ENCODE measurements around the gene TSPEAR.
"Not testable (repeated sequence)": the region's sequence is repeated elsewhere in the genome, so short reads cannot be mapped to it uniquely, and the experiment has no call there.

Gene TSPEAR

DNA sequence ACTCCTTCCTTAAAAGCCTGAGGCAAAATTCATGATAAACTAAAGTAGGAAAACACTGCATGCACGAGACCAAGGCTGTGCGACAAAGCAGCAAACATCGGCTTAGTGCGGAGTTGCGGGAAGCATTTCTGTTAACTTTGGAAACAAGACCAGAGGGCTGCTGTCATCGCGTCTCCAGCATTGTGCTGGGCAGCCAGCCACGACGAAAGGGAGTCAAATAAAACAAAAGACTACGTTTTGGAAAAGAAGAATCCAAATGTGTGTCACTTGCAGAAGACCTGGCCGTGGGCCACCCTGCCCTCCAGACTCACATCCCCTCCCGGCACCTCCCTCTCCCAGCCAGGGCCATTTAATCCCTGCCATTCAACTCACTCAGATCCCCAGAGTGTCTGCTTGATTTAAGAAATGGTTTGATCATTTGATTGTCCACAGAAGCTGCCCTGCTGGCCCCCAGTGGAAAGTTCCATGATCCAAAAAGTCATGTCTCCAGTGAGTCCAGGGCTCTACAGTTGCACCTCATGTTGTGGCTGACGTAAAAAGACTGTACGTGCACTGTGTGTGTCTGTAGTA is 67.5 kb downstream of the TSPEAR start:
- H3K4me3 ChIP-seq (ENCODE audit: low read length) = no peak overlapping the region
- DNase-seq (ENCODE audit: low read depth) = no peak
- TF ChIP-seq, protein P1, sequence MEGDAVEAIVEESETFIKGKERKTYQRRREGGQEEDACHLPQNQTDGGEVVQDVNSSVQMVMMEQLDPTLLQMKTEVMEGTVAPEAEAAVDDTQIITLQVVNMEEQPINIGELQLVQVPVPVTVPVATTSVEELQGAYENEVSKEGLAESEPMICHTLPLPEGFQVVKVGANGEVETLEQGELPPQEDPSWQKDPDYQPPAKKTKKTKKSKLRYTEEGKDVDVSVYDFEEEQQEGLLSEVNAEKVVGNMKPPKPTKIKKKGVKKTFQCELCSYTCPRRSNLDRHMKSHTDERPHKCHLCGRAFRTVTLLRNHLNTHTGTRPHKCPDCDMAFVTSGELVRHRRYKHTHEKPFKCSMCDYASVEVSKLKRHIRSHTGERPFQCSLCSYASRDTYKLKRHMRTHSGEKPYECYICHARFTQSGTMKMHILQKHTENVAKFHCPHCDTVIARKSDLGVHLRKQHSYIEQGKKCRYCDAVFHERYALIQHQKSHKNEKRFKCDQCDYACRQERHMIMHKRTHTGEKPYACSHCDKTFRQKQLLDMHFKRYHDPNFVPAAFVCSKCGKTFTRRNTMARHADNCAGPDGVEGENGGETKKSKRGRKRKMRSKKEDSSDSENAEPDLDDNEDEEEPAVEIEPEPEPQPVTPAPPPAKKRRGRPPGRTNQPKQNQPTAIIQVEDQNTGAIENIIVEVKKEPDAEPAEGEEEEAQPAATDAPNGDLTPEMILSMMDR (IDR thresholded peaks at IDR 0.05; ENCODE audit: insufficient read depth, low read depth, low read length, missing control alignments) = no peak

DNA sequence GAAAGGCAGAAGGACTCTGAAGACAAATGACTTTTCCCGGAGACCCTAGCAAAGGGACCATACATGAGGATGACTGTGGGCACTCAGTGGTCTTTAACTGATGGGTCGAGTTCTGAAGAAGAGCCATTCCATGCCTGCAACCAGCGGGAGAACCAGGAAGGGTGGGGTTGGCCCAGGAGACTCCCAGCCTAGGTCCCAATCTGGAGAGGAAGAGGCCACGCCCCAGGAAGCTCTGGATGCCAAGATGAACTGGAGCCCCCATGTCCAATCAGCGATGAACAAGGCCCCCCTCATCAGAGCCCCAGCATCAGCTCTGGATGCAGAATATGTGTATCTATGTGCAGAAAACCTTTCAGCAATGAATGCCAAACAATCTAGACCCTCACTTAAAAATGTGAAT is 70.6 kb downstream of the TSPEAR start:
- TF ChIP-seq, protein P1 (IDR thresholded peaks at IDR 0.05; ENCODE audit: insufficient read depth, low read depth, low read length, missing control alignments) = no peak
- H3K4me3 ChIP-seq (ENCODE audit: low read length) = no peak overlapping the region
- no peak for DNase-seq (ENCODE audit: low read depth)

DNA sequence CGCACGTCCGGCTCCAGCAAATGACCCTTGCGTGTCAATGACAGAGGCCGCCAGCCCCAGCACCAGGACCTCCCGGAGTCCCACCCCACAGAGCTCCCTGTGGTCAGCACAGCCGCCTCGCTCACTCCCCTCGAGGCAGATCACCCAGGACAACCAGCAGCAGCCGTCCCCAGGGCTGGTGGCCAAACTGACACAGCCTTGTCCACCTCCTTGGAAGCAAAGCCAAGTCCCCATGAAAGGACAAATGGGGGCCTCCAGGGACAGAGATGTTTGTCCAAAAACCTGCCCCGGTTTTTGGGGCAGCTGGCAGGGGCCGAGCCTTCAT is 72.1 kb downstream of the TSPEAR start:
- H3K4me3 ChIP-seq (ENCODE audit: low read length) = no peak overlapping the region
- TF ChIP-seq, protein P1 (IDR thresholded peaks at IDR 0.05; ENCODE audit: insufficient read depth, low read depth, low read length, missing control alignments) = no peak
- no peak for DNase-seq (ENCODE audit: low read depth)

DNA sequence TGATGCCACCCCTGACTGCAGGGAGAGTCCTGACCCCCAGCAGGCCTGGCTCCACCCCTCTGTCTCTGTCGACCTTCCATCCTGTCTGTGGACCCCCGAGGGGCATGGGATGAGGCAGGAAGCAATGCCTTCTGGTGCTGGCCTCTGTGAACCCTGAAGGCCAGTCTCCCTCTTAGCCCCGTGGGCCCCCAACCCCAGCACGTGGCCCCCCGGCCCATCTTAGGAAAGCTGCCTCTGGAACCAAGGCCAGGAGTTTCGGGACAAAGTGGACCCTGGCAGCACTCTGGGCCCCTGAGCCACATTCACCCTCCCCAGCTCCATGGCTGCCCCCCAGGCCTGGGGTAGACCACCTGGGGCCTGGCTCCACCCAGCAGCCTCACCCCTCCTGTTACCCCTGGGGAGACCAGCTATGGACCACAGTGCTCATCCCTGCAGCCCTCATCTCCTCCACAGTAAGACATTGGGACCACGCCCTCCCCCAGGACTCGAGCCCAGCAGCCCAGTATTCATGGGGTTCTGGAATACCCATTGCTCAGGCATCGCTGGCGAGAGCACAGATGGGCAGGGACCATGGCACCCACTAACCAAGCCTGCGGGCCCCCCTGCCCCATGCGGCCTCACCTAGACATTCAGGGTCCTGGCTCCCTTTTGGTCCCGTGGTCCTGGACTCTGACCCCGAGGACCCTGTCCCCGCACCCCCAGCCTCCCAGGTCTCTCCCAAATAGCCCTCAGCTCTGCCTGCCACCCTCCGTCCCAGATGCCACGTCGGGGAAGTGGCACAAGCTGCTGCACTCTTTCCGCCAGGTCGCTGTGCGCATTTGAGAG is 72.7 kb downstream of the TSPEAR start:
- DNase-seq (ENCODE audit: low read depth); H3K4me3 ChIP-seq (ENCODE audit: low read length): not testable (repeated sequence)

DNA sequence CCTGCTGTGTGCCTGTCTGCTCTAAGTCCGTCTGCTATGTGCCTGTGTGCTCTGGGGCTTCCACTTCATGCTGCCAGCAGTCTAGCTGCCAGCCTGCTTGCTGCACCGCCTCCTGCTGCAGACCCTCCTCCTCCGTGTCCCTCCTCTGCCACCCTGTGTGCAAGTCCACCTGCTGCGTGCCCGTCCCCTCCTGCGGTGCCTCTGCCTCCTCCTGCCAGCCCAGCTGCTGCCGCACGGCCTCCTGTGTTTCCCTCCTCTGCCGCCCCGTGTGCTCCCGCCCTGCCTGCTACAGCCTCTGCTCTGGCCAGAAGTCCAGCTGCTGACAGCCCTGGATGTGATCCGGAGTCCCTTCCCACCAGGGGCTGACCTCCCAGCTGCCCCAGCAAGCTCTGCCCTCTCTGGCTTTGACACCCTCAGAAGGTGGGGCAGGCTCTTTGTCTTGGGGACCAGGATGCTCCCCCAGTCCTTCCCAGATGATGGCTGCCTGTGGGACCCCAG is 73.5 kb downstream of the TSPEAR start:
- not testable (repeated sequence) for H3K4me3 ChIP-seq (ENCODE audit: low read length); DNase-seq (ENCODE audit: low read depth)

DNA sequence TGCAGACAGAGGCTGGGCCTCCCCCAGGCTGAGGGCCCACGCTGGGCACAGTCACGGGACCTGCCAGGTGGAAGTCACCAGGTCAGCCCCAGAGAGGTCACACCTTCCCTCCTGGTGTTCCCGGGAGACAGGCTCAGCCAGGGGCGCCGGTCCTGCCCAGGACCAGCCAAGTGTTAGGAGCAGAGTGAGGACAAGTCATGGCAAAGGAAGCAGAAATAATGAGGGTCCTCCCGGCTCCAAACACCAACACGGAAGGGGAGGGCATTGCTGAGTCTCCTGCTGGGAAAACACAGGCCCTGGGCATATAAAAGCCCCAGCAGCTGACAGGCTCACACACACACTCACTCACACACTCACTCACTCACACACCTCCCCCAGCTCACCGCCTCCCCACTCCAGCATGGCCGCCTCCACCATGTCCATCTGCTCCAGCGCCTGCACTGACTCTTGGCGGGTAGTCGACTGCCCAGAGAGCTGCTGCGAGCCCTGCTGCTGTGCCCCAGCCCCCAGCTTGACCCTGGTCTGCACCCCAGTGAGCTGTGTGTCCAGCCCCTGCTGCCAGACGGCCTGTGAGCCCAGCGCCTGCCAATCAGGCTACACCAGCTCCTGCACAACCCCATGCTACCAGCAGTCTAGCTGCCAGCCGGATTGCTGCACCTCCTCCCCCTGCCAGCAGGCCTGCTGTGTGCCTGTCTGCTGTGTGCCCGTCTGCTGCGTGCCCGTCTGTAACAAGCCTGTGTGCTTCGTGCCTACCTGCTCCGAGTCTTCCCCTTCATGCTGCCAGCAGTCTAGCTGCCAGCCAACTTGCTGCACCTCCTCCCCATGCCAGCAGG is 74.1 kb downstream of the TSPEAR start, which contains the start of gene KRTAP10-10:
KRTAP10-10 (plus strand) TSS at position 339 of the 833 bp plus-strand sequence; CDS start at position 401, 62 bp downstream.
- no peak for DNase-seq (ENCODE audit: low read depth)
- no peak within 1 kb of the TSS for H3K4me3 ChIP-seq (ENCODE audit: low read length)
- TF ChIP-seq, protein P1 (IDR thresholded peaks at IDR 0.05; ENCODE audit: insufficient read depth, low read depth, low read length, missing control alignments) = no peak

DNA sequence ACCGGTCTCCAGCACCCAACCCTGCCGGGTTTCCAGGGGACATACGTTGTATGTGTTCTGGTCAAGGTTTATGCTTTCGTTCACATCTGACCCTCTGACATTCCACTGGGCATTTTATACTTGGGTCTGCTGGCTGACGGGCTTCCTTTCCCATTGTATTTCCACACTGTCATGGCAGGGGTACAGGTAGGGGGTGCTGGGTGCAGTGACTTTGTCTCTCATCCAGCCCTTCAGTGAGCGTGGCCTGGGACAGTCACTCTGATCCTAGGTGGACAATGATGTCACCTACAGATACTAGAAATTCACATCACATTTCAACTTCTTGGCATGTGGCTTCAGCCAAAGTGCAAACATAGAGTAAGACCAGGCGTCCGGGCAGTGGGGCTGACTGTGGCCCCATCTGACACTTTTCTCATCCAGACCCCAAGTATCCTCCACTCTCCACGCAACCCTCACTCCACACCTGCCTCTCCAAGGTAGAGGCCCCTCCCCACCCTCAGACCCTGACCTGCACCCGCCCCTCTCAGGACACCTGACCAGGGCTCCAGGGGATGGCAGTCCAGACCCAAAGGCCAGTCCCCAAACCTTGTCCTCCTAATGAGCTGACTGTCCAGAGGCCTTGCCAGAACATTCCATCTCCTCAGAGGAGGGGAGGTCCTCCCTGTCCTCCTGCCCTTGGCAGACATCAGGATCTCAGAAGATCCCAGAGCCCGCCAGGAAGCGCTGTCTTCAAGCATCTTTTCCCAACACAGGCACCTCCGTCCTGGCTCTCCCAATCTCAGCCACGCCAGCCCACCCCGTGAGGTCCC is 75.0 kb downstream of the TSPEAR start:
- TF ChIP-seq, protein P1 (IDR thresholded peaks at IDR 0.05; ENCODE audit: insufficient read depth, low read depth, low read length, missing control alignments) = no peak
- DNase-seq (ENCODE audit: low read depth) = no peak
- no peak overlapping the region for H3K4me3 ChIP-seq (ENCODE audit: low read length)
